ENCODE data around the gene RNF212. TPM values are rescaled to one million over a fixed set of nuclear protein-coding genes. Genes with fewer than 3 reads are reported as not detected.
A peak's percentile ranks its signal among the peaks of the same experiment; 100 is the strongest.

RNF212 gene
- total and polyA plus RNA-seq, 8 donors: 1.3 to 4.8 (median 2.6) TPM; not detected in 4

- no peak overlapping the region for H3K27ac ChIP-seq
- intact Hi-C loops (cut with DNase I; ENCODE audit: low total_unique reads): no loop called here
- peaks cover 0 to 29% (median 0%) of the 10 kb centered on the region in 3 donors for H3K27me3 ChIP-seq
- DNase-seq: no peak
- H3K4me3 ChIP-seq: no peak overlapping the region
- H3K9me3 ChIP-seq: no peaks in the 10 kb centered on the region
- TF ChIP-seq CTCF (IDR thresholded peaks at IDR 0.05) (no peak), EP300 (IDR thresholded peaks at IDR 0.05) (no peak), POLR2AphosphoS5 (IDR thresholded peaks at IDR 0.05) (no peak), POLR2A (IDR thresholded peaks at IDR 0.05) (no peak)
- 79 to 86% (median 82%) methylated on average over 9 to 11 of the region's 11 CpGs for WGBS, 5 donors
- no peaks in the 10 kb centered on the region for H3K36me3 ChIP-seq
- peaks cover 0 to 6% (median 3%) of the 10 kb centered on the region in 4 donors for H3K4me1 ChIP-seq
Measured at GRCh38 chr4:1075809-1076699, 37.3 kb downstream of the RNF212 start.

- Histone ChIP-seq H3K4me1 (peaks cover 0 to 6% (median 3%) of the 10 kb centered on the region in 4 donors), H3K9me3 (no peaks in the 10 kb centered on the region), H3K4me3 (no peak overlapping the region), H3K27me3 (peaks cover 0 to 21% (median 0%) of the 10 kb centered on the region in 3 donors), H3K27ac (no peak overlapping the region), H3K36me3 (no peaks in the 10 kb centered on the region)
- TF ChIP-seq CTCF (IDR thresholded peaks at IDR 0.05) (no peak), EP300 (IDR thresholded peaks at IDR 0.05) (no peak)
- WGBS, 5 donors: 75 to 80% (median 76%) methylated on average over 7 of the region's 7 CpGs
- no peak for DNase-seq
- intact Hi-C loops (cut with DNase I; ENCODE audit: low total_unique reads): no loop called here
Measured at GRCh38 chr4:1075225-1075624, 38.1 kb downstream of the RNF212 start.

GRCh38 chr4:1074077-1074476 is 39.3 kb downstream of the RNF212 start:
- intact Hi-C loops (cut with DNase I; ENCODE audit: low total_unique reads): no loop called here
- no peak for TF ChIP-seq EP300 (IDR thresholded peaks at IDR 0.05)
- TF ChIP-seq CTCF (IDR thresholded peaks at IDR 0.05): no peak
- no peak for TF ChIP-seq POLR2A (IDR thresholded peaks at IDR 0.05)
- no peak for TF ChIP-seq POLR2AphosphoS5 (IDR thresholded peaks at IDR 0.05)
- Histone ChIP-seq H3K36me3 (no peaks in the 10 kb centered on the region), H3K4me1 (peaks cover 0 to 6% (median 3%) of the 10 kb centered on the region in 4 donors), H3K9me3 (no peaks in the 10 kb centered on the region), H3K4me3 (no peak overlapping the region), H3K27ac (no peak overlapping the region), H3K27me3 (peaks cover 0 to 15% (median 0%) of the 10 kb centered on the region in 3 donors)
- 86 to 90% (median 87%) methylated on average over 9 of the region's 9 CpGs for WGBS, 5 donors
- DNase-seq: no peak

GRCh38 chr4:1072830-1073446 is 40.4 kb downstream of the RNF212 start:
- TF ChIP-seq POLR2AphosphoS5 (IDR thresholded peaks at IDR 0.05): peak in 1 of 3 donors; percentile 46
- TF ChIP-seq POLR2A (IDR thresholded peaks at IDR 0.05): no peak
- peak in 5 of 7 experiments; percentile 48 to 75 (median 60) for TF ChIP-seq CTCF (IDR thresholded peaks at IDR 0.05)
- TF ChIP-seq EP300 (IDR thresholded peaks at IDR 0.05): no peak
- DNase-seq: peak; percentile 74 to 85
- Histone ChIP-seq H3K36me3 (no peaks in the 10 kb centered on the region), H3K4me1 (peaks cover 0 to 6% (median 3%) of the 10 kb centered on the region in 4 donors), H3K4me3 (no peak overlapping the region), H3K27ac (no peak overlapping the region), H3K9me3 (no peaks in the 10 kb centered on the region), H3K27me3 (peaks cover 0 to 16% (median 0%) of the 10 kb centered on the region in 3 donors)
- intact Hi-C loops (cut with DNase I; ENCODE audit: low total_unique reads): no loop called here
- 22 to 29% (median 24%) methylated on average over 11 of the region's 11 CpGs for WGBS, 5 donors

Measured in stomach (tissue), 9 donors.